HCT116 (cell line): ENCODE results near the gene MAML1. TPM values are rescaled to one million over a fixed set of nuclear protein-coding genes. Genes with fewer than 3 reads are reported as not detected.
A peak's percentile ranks its signal among the peaks of the same experiment; 100 is the strongest.

Experiments used
- ATAC-seq: fragments of 200-7000 bp; cut with Tn5 transposase; 2 replicates; pipeline ENCODE4 v1.9.1; 2020; ENCODE audit warnings: mild to moderate bottlenecking, moderate library complexity
- BruUV-seq: library from RNA; stranded (reverse); fragments of 400-500 nt; replicated peaks from 2 replicates; lab custom pipeline; 2021; lab: Mats Ljungman, UMichigan
- CTCF ChIA-PET: fragments of 300-600 bp; sonication (Branson Sonifier 250); formaldehyde crosslinking; loops from one replicate; lab custom pipeline; 2021; ENCODE audit warnings: antibody characterized with exemption; lab: Charles Lee
- POLR2A ChIA-PET: fragments of 300-600, 350-600 bp; sonication (Branson Sonifier 250); formaldehyde crosslinking; loops from one replicate; lab custom pipeline; 2021; ENCODE audit warnings: antibody characterized with exemption; lab: Charles Lee
- RAD21 ChIA-PET, 2 experiments: fragments of 300-600 bp; sonication (Branson Sonifier 250); formaldehyde crosslinking; loops; one replicate each; lab custom pipeline; 2023; ENCODE audit warnings: low total read pairs in 2 of 2; ENCODE audit not compliant: uncharacterized antibody in 2 of 2, unreplicated experiment in 2 of 2, low non-redundant PET in 1 of 2; lab: Charles Lee
- DNase-seq: peaks from one replicate; pipeline ENCODE4 v3.0.0-alpha.2; 2010; ENCODE audit warnings: low read depth, low spot score
- H2AFZ ChIP-seq: fragments of 200-600 bp; shearing (Covaris generic), sonication (generic); 2 replicates; pipeline ENCODE4 v1.6.1; 2017; ENCODE audit warnings: low read depth, mixed run types, mixed read lengths, antibody characterized with exemption, low read length; ENCODE audit not compliant: poor library complexity, severe bottlenecking
- H3K27ac ChIP-seq: 2 replicates; pipeline ENCODE4 v1.5.1; 2012; ENCODE audit warnings: low read depth, low read length
- H3K27me3 ChIP-seq: fragments of 200-600 bp; sonication (generic); 2 replicates; pipeline ENCODE4 v1.6.1; 2016; ENCODE audit warnings: mixed run types, low read length, mixed read lengths; ENCODE audit not compliant: insufficient read depth
- H3K36me3 ChIP-seq, 2 experiments: fragments of 200-500 bp in 1 of 2; fragments of 200-600 bp in 1 of 2; sonication (Bioruptor generic) in 1 of 2; sonication (generic) in 1 of 2; 2 replicates each; pipeline versions ENCODE4 v1.5.1 to v1.6.1; 2014 to 2016; ENCODE audit warnings: low read length in 2 of 2, inconsistent platforms in 1 of 2, mixed read lengths in 1 of 2, mixed run types in 1 of 2; ENCODE audit not compliant: insufficient read depth in 2 of 2, control insufficient read depth in 1 of 2
- H3K4me1 ChIP-seq, 2 experiments: fragments of 200-600 bp in 1 of 2; sonication (generic) in 1 of 2; 2 replicates each; pipeline versions ENCODE4 v1.5.1 to v1.6.1; 2012 to 2017; ENCODE audit warnings: low read length in 2 of 2, inconsistent platforms in 1 of 2, mild to moderate bottlenecking in 1 of 2, mixed read lengths in 1 of 2, mixed run types in 1 of 2, moderate library complexity in 1 of 2; ENCODE audit not compliant: insufficient read depth in 2 of 2, control insufficient read depth in 1 of 2
- H3K4me2 ChIP-seq: fragments of 200-600 bp; sonication (generic); 2 replicates; pipeline ENCODE4 v1.6.1; 2017; ENCODE audit warnings: mixed run types, low read length, mixed read lengths
- H3K4me3 ChIP-seq, 2 experiments: fragments of 200-600 bp in 1 of 2; sonication (generic) in 1 of 2; replicated peaks in 1 of 2; 2 replicates each; pipeline ENCODE4 v1.5.1; 2011 to 2016; ENCODE audit warnings: low read length in 2 of 2, control low read depth in 1 of 2, low read depth in 1 of 2, mild to moderate bottlenecking in 1 of 2, mixed read lengths in 1 of 2, mixed run types in 1 of 2
- H3K79me2 ChIP-seq: fragments of 200-600 bp; sonication (generic); 2 replicates; pipeline ENCODE4 v1.6.1; 2017; ENCODE audit warnings: mild to moderate bottlenecking, mixed run types, low read length, moderate library complexity, mixed read lengths; ENCODE audit not compliant: insufficient read depth
- H3K9ac ChIP-seq: fragments of 200-600 bp; sonication (generic); 2 replicates; pipeline ENCODE4 v1.6.1; 2016; ENCODE audit warnings: low read length, mixed read lengths
- H3K9me2 ChIP-seq: fragments of 200-600 bp; sonication (generic), shearing (Covaris generic); 2 replicates; pipeline ENCODE4 v1.6.1; 2017; ENCODE audit warnings: mixed run types, mild to moderate bottlenecking, moderate library complexity; ENCODE audit not compliant: insufficient read depth
- H3K9me3 ChIP-seq, 2 experiments: fragments of 200-500 bp in 1 of 2; fragments of 200-600 bp in 1 of 2; sonication (Bioruptor generic) in 1 of 2; sonication (generic) in 1 of 2; 2 replicates each; pipeline ENCODE4 v1.6.1; 2014 to 2017; ENCODE audit warnings: low read length in 2 of 2, mixed read lengths in 2 of 2, inconsistent platforms in 1 of 2, low read depth in 1 of 2, mild to moderate bottlenecking in 1 of 2, mixed run types in 1 of 2, moderate library complexity in 1 of 2; ENCODE audit not compliant: control insufficient read depth in 1 of 2, insufficient read depth in 1 of 2
- H4K20me1 ChIP-seq: fragments of 200-600 bp; sonication (generic), shearing (Covaris generic); 2 replicates; pipeline ENCODE4 v1.6.1; 2017; ENCODE audit warnings: mixed run types, mild to moderate bottlenecking, moderate library complexity; ENCODE audit not compliant: insufficient read depth
- ATF3 ChIP-seq: IDR thresholded peaks from 2 replicates; pipeline ENCODE4 v1.6.1; 2012
- CBX3 ChIP-seq: IDR thresholded peaks from 2 replicates; pipeline ENCODE4 v1.6.1; 2012; ENCODE audit warnings: low read depth
- FOSL1 ChIP-seq: IDR thresholded peaks from 2 replicates; pipeline ENCODE4 v1.6.1; 2012; ENCODE audit warnings: low read depth
- MAX ChIP-seq: IDR thresholded peaks from 2 replicates; pipeline ENCODE4 v1.6.1; 2012
- RAD21 ChIP-seq: IDR thresholded peaks from 2 replicates; pipeline ENCODE4 v1.6.1; 2012; ENCODE audit warnings: low read depth, mild to moderate bottlenecking
- TCF7L2 ChIP-seq: IDR thresholded peaks from 2 replicates; pipeline ENCODE4 v1.7.0; 2011; ENCODE audit warnings: borderline replicate concordance, inconsistent platforms; ENCODE audit not compliant: insufficient read depth, insufficient read length; ENCODE audit errors: extremely low read depth
- ZNF274 ChIP-seq: fragments of 200-500 bp; sonication (Bioruptor generic); IDR thresholded peaks from 2 replicates; pipeline ENCODE4 v1.6.1; 2014; ENCODE audit warnings: mild to moderate bottlenecking, low read depth, low read length, inconsistent platforms
- intact Hi-C: fragments of 100-400 bp; cut with micrococcal nuclease; formaldehyde crosslinking; loops from 2 replicates; pipeline ENCODE4 v1.10.0; 2022
- total RNA-seq: library from RNA; stranded (reverse); gene quantifications from one replicate; pipeline ENCODE4 v1.2.1, GENCODE V29; 2021; ENCODE audit not compliant: unreplicated experiment
- TF ChIP-seq, protein P1 (sequence below), 3 experiments: fragments of 200-600 bp in 1 of 3; sonication (generic) in 1 of 3; IDR thresholded peaks in 2 of 3; conservative IDR thresholded peaks in 1 of 3; 2 replicates each; pipeline ENCODE4 v1.5.1; 2012 to 2017; ENCODE audit warnings: low read depth in 2 of 3, low read length in 2 of 3, antibody characterized with exemption in 1 of 3, borderline replicate concordance in 1 of 3, control low read depth in 1 of 3, mild to moderate bottlenecking in 1 of 3, mixed read lengths in 1 of 3, mixed run types in 1 of 3, moderate library complexity in 1 of 3; ENCODE audit not compliant: insufficient read depth in 1 of 3
- TF ChIP-seq, protein P2 (sequence below): IDR thresholded peaks from 2 replicates; pipeline ENCODE4 v1.6.1; 2012; ENCODE audit warnings: low read depth

MAML1 gene
- total RNA-seq, 1 experiment from 2014 or later = 29.5 TPM

GRCh38 chr5:179802207-179802883 lies 69.7 kb downstream of the MAML1 start:
- H3K4me2 ChIP-seq = 0 out of 2 replicates have a peak overlapping the region, but pooled peaks have one; percentile 27
- intact Hi-C loops = loop anchor here (2.0 to 5.0 kb wide), 3 partner anchors 56 to 290 kb away; partner anchors contain the start of genes MRNIP and TBC1D9B
- no peaks in the 10 kb centered on the region for H3K9me3 ChIP-seq
- H3K4me3 ChIP-seq = no peak overlapping the region
- H3K36me3 ChIP-seq = peaks cover 5 to 16% of the 10 kb centered on the region in 2 experiments; a peak in 1 of 4 replicates
- ATAC-seq (no peak), DNase-seq (no peak)
- RAD21 ChIA-PET = interaction anchor here in 1 of 2 experiments (0.5 kb wide), 1 partner anchor 15 kb away, joined by 3 read pairs; no protein-coding TSS in a partner anchor
- no peak overlapping the region for H2AFZ ChIP-seq
- peaks cover 41% of the 10 kb centered on the region for H3K79me2 ChIP-seq
- TF ChIP-seq CBX3 (no peak), TCF7L2 (no peak)
- peak overlapping the region; percentile 28; the same call in 1 of the 2 replicates for H3K27ac ChIP-seq
- no TSS peak for BruUV-seq
- POLR2A ChIA-PET = interaction anchor here (1.1 to 1.2 kb wide), 2 partner anchors 18 to 178 kb away, joined by 4 read pairs; partner anchors contain the start of genes HNRNPH1 and SQSTM1
- H3K4me1 ChIP-seq = peaks cover 28 to 38% of the 10 kb centered on the region in 2 experiments
- peak overlapping the region; percentile 27; the same call in 1 of the 2 replicates for H3K9ac ChIP-seq
- H4K20me1 ChIP-seq = no peaks in the 10 kb centered on the region
- H3K27me3 ChIP-seq = no peaks in the 10 kb centered on the region
- CTCF ChIA-PET = interaction anchor here (0.8 to 2.7 kb wide), 9 partner anchors 9 to 288 kb away, joined by 3 to 8 read pairs (median 4); partner anchors contain the start of genes SQSTM1 and TBC1D9B
- no peaks in the 10 kb centered on the region for H3K9me2 ChIP-seq

DNA sequence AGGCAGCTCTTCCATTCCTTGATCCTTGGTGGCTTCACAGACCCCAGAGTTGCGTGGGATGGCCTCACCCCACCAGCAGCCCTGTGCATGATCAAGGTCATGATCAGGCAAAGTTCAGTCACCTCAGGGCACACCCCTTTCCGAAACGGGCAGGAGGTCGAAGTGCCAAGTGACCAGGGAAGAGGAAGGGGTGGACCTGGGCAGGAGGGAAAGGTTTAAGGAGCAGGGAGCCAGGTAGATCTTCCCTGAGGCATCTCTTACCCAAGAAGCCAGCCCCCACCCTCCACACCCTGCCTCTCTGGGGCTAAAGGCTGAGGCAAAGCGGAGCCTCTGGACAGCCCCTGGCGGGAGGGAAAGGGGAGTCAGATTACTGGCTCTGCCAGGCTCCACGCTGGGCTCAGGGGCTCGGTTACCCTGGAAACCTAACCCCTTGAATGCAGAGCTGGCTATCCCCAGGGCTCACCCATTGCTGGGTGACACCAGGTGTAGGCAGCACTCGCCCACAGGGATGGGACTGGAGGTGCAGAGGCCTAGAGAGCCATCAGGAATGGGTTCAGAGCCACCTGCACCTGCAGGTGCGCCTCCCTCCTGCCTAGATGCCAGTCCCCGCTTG lies 70.4 kb downstream of the MAML1 start:
- no peaks in the 10 kb centered on the region for H4K20me1 ChIP-seq
- H3K9me3 ChIP-seq = no peaks in the 10 kb centered on the region
- H3K36me3 ChIP-seq = peaks cover 5 to 16% of the 10 kb centered on the region in 2 experiments; a peak in 1 of 4 replicates
- no peak overlapping the region for H3K4me3 ChIP-seq
- no peaks in the 10 kb centered on the region for H3K27me3 ChIP-seq
- ChIA-PET RAD21 (no interaction called here), POLR2A (interaction anchor here (1.1 to 1.2 kb wide), 2 partner anchors 17 to 179 kb away, joined by 4 read pairs; partner anchors contain the start of genes HNRNPH1 and SQSTM1), CTCF (interaction anchor here (1.2 to 2.7 kb wide), 2 partner anchors 17 to 110 kb away, joined by 3 to 8 read pairs; partner anchors contain the start of gene SQSTM1)
- peak overlapping the region; percentile 27; the same call in 1 of the 2 replicates for H3K9ac ChIP-seq
- intact Hi-C loops = loop anchor here (2.0 to 5.0 kb wide), 3 partner anchors 56 to 289 kb away; partner anchors contain the start of genes MRNIP and TBC1D9B
- DNase-seq (no peak), ATAC-seq (no peak)
- H2AFZ ChIP-seq = no peak overlapping the region
- peaks cover 29 to 43% of the 10 kb centered on the region in 2 experiments for H3K4me1 ChIP-seq
- H3K4me2 ChIP-seq = peak overlapping the region; percentile 27; the same call in 1 of the 2 replicates
- BruUV-seq = no TSS peak
- peak overlapping the region; percentile 28; the same call in 1 of the 2 replicates for H3K27ac ChIP-seq
- peaks cover 41% of the 10 kb centered on the region for H3K79me2 ChIP-seq
- no peaks in the 10 kb centered on the region for H3K9me2 ChIP-seq
- no peak for TF ChIP-seq ZNF274
- TF ChIP-seq, protein P1, sequence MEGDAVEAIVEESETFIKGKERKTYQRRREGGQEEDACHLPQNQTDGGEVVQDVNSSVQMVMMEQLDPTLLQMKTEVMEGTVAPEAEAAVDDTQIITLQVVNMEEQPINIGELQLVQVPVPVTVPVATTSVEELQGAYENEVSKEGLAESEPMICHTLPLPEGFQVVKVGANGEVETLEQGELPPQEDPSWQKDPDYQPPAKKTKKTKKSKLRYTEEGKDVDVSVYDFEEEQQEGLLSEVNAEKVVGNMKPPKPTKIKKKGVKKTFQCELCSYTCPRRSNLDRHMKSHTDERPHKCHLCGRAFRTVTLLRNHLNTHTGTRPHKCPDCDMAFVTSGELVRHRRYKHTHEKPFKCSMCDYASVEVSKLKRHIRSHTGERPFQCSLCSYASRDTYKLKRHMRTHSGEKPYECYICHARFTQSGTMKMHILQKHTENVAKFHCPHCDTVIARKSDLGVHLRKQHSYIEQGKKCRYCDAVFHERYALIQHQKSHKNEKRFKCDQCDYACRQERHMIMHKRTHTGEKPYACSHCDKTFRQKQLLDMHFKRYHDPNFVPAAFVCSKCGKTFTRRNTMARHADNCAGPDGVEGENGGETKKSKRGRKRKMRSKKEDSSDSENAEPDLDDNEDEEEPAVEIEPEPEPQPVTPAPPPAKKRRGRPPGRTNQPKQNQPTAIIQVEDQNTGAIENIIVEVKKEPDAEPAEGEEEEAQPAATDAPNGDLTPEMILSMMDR (IDR thresholded peaks at IDR 0.05 in 2 of 3, conservative IDR thresholded peaks at IDR 0.05 in 1 of 3; ENCODE audit: borderline replicate concordance in 1 of 3, insufficient read depth in 1 of 3, low read depth in 2 of 3, low read length in 2 of 3) = no peak
- no peak for TF ChIP-seq FOSL1
- TF ChIP-seq CBX3 = no peak
- TF ChIP-seq, protein P2, sequence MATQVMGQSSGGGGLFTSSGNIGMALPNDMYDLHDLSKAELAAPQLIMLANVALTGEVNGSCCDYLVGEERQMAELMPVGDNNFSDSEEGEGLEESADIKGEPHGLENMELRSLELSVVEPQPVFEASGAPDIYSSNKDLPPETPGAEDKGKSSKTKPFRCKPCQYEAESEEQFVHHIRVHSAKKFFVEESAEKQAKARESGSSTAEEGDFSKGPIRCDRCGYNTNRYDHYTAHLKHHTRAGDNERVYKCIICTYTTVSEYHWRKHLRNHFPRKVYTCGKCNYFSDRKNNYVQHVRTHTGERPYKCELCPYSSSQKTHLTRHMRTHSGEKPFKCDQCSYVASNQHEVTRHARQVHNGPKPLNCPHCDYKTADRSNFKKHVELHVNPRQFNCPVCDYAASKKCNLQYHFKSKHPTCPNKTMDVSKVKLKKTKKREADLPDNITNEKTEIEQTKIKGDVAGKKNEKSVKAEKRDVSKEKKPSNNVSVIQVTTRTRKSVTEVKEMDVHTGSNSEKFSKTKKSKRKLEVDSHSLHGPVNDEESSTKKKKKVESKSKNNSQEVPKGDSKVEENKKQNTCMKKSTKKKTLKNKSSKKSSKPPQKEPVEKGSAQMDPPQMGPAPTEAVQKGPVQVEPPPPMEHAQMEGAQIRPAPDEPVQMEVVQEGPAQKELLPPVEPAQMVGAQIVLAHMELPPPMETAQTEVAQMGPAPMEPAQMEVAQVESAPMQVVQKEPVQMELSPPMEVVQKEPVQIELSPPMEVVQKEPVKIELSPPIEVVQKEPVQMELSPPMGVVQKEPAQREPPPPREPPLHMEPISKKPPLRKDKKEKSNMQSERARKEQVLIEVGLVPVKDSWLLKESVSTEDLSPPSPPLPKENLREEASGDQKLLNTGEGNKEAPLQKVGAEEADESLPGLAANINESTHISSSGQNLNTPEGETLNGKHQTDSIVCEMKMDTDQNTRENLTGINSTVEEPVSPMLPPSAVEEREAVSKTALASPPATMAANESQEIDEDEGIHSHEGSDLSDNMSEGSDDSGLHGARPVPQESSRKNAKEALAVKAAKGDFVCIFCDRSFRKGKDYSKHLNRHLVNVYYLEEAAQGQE = no peak
- TF ChIP-seq RAD21 = no peak
- TF ChIP-seq ATF3 = no peak
- no peak for TF ChIP-seq MAX
